Endothelial cell of umbilical vein (primary cell): ENCODE measurements around the gene IL18. TPM values are rescaled to one million over a fixed set of nuclear protein-coding genes. Genes with fewer than 3 reads are reported as not detected.

ENCODE experiments used
- BruUV-seq: library from RNA; stranded (reverse); fragments of 400-500 nt; replicated peaks from 2 replicates; lab custom pipeline; 2021; lab: Mats Ljungman, UMichigan
- CTCF ChIA-PET: fragments of 300-600, 350-600 bp; sonication (Branson Sonifier 250); formaldehyde crosslinking; loops from one replicate; lab custom pipeline; 2021; ENCODE audit warnings: antibody characterized with exemption, inconsistent platforms; lab: Charles Lee
- POLR2A ChIA-PET: fragments of 300-600, 350-600 bp; sonication (Branson Sonifier 250); formaldehyde crosslinking; loops from one replicate; lab custom pipeline; 2021; ENCODE audit warnings: antibody characterized with exemption, inconsistent platforms; lab: Charles Lee
- DNase-seq: peaks from one replicate; pipeline ENCODE4 v3.0.0-alpha.2; 2011; ENCODE audit warnings: low read depth, low spot score
- FAIRE-seq: peaks from 2 replicates; lab custom pipeline; 2011; peaks lifted over from hg19 to GRCh38; lab: Jason Lieb, UNC
- H2AFZ ChIP-seq: 2 replicates; pipeline ENCODE4 v1.6.0; 2012; ENCODE audit warnings: low read depth, low read length, control low read depth, inconsistent platforms
- H3K27ac ChIP-seq: 2 replicates; pipeline ENCODE4 v1.5.1; 2011; ENCODE audit warnings: low read depth, mild to moderate bottlenecking, control low read depth, low read length, moderate library complexity; ENCODE audit not compliant: insufficient read depth
- H3K27me3 ChIP-seq, 2 experiments: 2 replicates each; pipeline versions ENCODE4 v1.6.0 to v1.6.1; 2011; ENCODE audit warnings: low read length in 2 of 2, mixed read lengths in 1 of 2; ENCODE audit not compliant: control insufficient read depth in 2 of 2, insufficient read depth in 2 of 2
- H3K36me3 ChIP-seq, 2 experiments: 2 replicates in 1 of 2; 3 replicates in 1 of 2; pipeline ENCODE4 v1.5.1; 2011; ENCODE audit warnings: low read length in 2 of 2, mild to moderate bottlenecking in 1 of 2, moderate library complexity in 1 of 2; ENCODE audit not compliant: control insufficient read depth in 2 of 2, insufficient read depth in 2 of 2; ENCODE audit errors: extremely low read depth in 1 of 2
- H3K4me1 ChIP-seq: 3 replicates; pipeline ENCODE4 v1.5.1; 2011; ENCODE audit warnings: mild to moderate bottlenecking, low read length; ENCODE audit not compliant: control insufficient read depth, insufficient read depth; ENCODE audit errors: extremely low read depth
- H3K4me2 ChIP-seq: 2 replicates; pipeline ENCODE4 v1.6.1; 2011; ENCODE audit warnings: low read length, control low read depth, mixed read lengths; ENCODE audit not compliant: insufficient read depth
- H3K4me3 ChIP-seq, 3 experiments: fragments of 200-600 bp in 1 of 3; sonication (generic), shearing (Covaris generic) in 1 of 3; replicated peaks in 1 of 3; 2 replicates each; pipeline ENCODE4 v1.5.1; 2011 to 2016; ENCODE audit warnings: control low read depth in 3 of 3, low read length in 3 of 3, mild to moderate bottlenecking in 2 of 3, inconsistent platforms in 1 of 3, low read depth in 1 of 3, moderate library complexity in 1 of 3; ENCODE audit not compliant: insufficient read depth in 1 of 3
- H3K79me2 ChIP-seq: 2 replicates; pipeline ENCODE4 v1.6.0; 2012; ENCODE audit warnings: low read length, inconsistent platforms; ENCODE audit not compliant: control insufficient read depth, insufficient read depth
- H3K9ac ChIP-seq: replicated peaks from 2 replicates; pipeline ENCODE3; 2011; ENCODE audit warnings: low read length, control low read depth; ENCODE audit not compliant: insufficient read depth; ENCODE audit errors: extremely low read depth
- H3K9me1 ChIP-seq: replicated peaks from 3 replicates; pipeline ENCODE4 v1.6.0; 2011; ENCODE audit warnings: mild to moderate bottlenecking, low read length; ENCODE audit not compliant: control insufficient read depth, insufficient read depth; ENCODE audit errors: extremely low read depth
- H3K9me3 ChIP-seq: replicated peaks from 2 replicates; pipeline ENCODE4 v1.5.1; 2012; ENCODE audit warnings: low read length, inconsistent platforms; ENCODE audit not compliant: control insufficient read depth, insufficient read depth
- H4K20me1 ChIP-seq: replicated peaks from 2 replicates; pipeline ENCODE3; 2011; ENCODE audit warnings: mild to moderate bottlenecking, low read length; ENCODE audit not compliant: control insufficient read depth, insufficient read depth; ENCODE audit errors: extremely low read depth
- EZH2 ChIP-seq: IDR thresholded peaks from 2 replicates; pipeline ENCODE4 v1.6.1; 2012; ENCODE audit warnings: borderline replicate concordance, low read depth, mild to moderate bottlenecking, moderate library complexity, low read length, inconsistent platforms; ENCODE audit not compliant: severe bottlenecking
- FOS ChIP-seq: IDR thresholded peaks from 2 replicates; pipeline ENCODE4 v1.6.1; 2011; ENCODE audit warnings: mild to moderate bottlenecking, low read length, moderate library complexity, borderline replicate concordance; ENCODE audit not compliant: insufficient read depth
- GATA2 ChIP-seq: IDR thresholded peaks from 2 replicates; pipeline ENCODE4 v1.7.0; 2011; ENCODE audit warnings: low read depth, mild to moderate bottlenecking, moderate library complexity, mixed read lengths, low read length; ENCODE audit not compliant: insufficient read length, insufficient read depth
- JUN ChIP-seq: IDR thresholded peaks from 2 replicates; pipeline ENCODE4 v1.6.1; 2011; ENCODE audit warnings: borderline replicate concordance, low read depth; ENCODE audit not compliant: insufficient read length, insufficient read depth
- MYC ChIP-seq: IDR thresholded peaks from one replicate; pipeline ENCODE4 v1.6.1; 2011; ENCODE audit warnings: mild to moderate bottlenecking, low read depth, low read length
- POLR2A ChIP-seq: IDR thresholded peaks from 2 replicates; pipeline ENCODE4 v1.6.1; 2012; ENCODE audit warnings: low read depth, mild to moderate bottlenecking, control low read depth, low read length
- POLR2AphosphoS5 ChIP-seq: IDR thresholded peaks from 2 replicates; pipeline ENCODE4 v1.6.1; 2012; ENCODE audit warnings: low read depth, mild to moderate bottlenecking, control low read depth, low read length, moderate library complexity; ENCODE audit not compliant: insufficient read depth
- dilution Hi-C: fragments of 300-500 bp; cut with MboI; formaldehyde crosslinking; loops from one replicate; pipeline ENCODE4 v1.15.0; 2019; ENCODE audit warnings: low sequenced_read_pairs; ENCODE audit not compliant: extremely low pct_ligation_motif_present
- intact Hi-C: fragments of 100-400 bp; cut with micrococcal nuclease; formaldehyde crosslinking; loops from one replicate; pipeline ENCODE4 v1.10.0; 2022
- polyA plus RNA-seq, 4 experiments: library from polyadenylated mRNA; depleted of rRNA in 3 of 4; stranded (reverse) in 3 of 4; unstranded in 1 of 4; fragments of >200 nt; gene quantifications; 2 replicates each; pipeline versions ENCODE4 v1.2.1 to v1.2.3, GENCODE V29; 2011 to 2012; ENCODE audit warnings: missing spikeins in 1 of 4
- total RNA-seq: library from RNA; stranded (reverse); gene quantifications from 2 replicates; pipeline ENCODE4 v1.2.3, GENCODE V29; 2021
- TF ChIP-seq, protein P1 (sequence below): IDR thresholded peaks from 2 replicates; pipeline ENCODE4 v1.6.1; 2011; ENCODE audit not compliant: insufficient read depth, insufficient read length
- TF ChIP-seq, protein P2 (sequence below), 2 donors: IDR thresholded peaks; 1 replicate in 1 of 2; 2 replicates in 1 of 2; pipeline ENCODE4 v1.5.1; 2011; ENCODE audit warnings: low read length in 2 of 2, mild to moderate bottlenecking in 2 of 2, moderate library complexity in 2 of 2, control low read depth in 1 of 2, inconsistent platforms in 1 of 2, low read depth in 1 of 2; ENCODE audit not compliant: insufficient read depth in 1 of 2; ENCODE audit errors: extremely low read depth in 1 of 2

The IL18 gene
- total and polyA plus RNA-seq, 2 donors (not counting 3 experiments of a cell fraction or from before 2014, with no cell fraction given) = 0.73 to 1.5 TPM

DNA sequence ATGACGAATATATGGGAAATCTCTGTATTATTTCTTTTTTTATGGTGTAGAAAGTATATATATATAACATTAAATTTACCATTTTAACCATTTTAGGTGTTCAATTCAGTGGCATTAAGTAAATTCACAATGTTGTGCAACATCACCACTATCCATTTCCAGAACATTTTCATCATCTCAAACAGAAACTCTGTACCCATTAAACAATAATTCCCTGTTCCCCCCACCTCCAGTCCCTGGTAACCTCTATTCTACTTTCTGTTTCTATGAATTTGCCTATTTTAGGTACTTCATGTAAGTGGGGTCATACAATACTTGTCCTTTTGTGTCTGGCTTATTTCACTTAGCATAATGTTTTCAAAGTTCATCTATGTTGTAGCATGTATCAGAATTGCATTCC is 47.0 kb upstream of the IL18 start:
- ChIA-PET POLR2A (no interaction called here), CTCF (no interaction called here)
- no peak for DNase-seq
- no peak overlapping the region for H3K4me2 ChIP-seq
- no peaks in the 10 kb centered on the region for H3K79me2 ChIP-seq
- BruUV-seq = no TSS peak
- no peak overlapping the region for H2AFZ ChIP-seq
- no peaks in the 10 kb centered on the region for H4K20me1 ChIP-seq
- TF ChIP-seq, protein P1, sequence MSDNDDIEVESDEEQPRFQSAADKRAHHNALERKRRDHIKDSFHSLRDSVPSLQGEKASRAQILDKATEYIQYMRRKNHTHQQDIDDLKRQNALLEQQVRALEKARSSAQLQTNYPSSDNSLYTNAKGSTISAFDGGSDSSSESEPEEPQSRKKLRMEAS = no peak
- TF ChIP-seq FOS (no peak), GATA2 (no peak), POLR2AphosphoS5 (no peak), EZH2 (no peak), MYC (no peak), JUN (no peak)
- H3K36me3 ChIP-seq = no peaks in the 10 kb centered on the region
- dilution Hi-C loops (no loop called here), intact Hi-C loops (no loop called here)
- H3K9me1 ChIP-seq = no peaks in the 10 kb centered on the region
- no peaks in the 10 kb centered on the region for H3K27me3 ChIP-seq
- H3K4me3 ChIP-seq = no peak overlapping the region
- FAIRE-seq = no peak
- no peak overlapping the region for H3K27ac ChIP-seq
- no peaks in the 10 kb centered on the region for H3K9me3 ChIP-seq
- no peak overlapping the region for H3K9ac ChIP-seq
- no peaks in the 10 kb centered on the region for H3K4me1 ChIP-seq

DNA sequence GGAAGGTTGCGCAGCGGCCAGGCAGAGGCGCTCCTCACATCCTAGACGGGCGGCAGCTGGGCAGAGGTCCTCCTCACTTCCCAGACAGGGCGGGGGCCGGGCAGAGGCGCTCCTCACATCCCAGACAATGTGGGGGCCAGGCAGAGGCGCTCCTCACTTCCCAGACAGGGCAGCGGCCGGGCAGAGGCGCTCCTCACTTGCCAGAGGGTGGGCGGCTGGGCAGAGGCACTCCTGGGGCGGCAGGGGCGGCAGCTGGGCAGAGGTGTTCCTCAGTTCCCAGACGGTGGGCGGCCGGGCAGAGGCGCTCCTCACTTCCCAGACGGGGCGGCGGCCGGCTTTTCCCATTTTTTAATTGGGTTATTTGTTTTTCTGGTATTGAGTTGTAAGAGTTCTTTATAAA is 42.2 kb upstream of the IL18 start:
- Histone ChIP-seq H4K20me1 (no peaks in the 10 kb centered on the region), H3K27me3 (no peaks in the 10 kb centered on the region), H3K4me3 (no peak overlapping the region), H3K4me2 (no peak overlapping the region), H3K36me3 (no peaks in the 10 kb centered on the region), H2AFZ (no peak overlapping the region), H3K79me2 (no peaks in the 10 kb centered on the region), H3K27ac (no peak overlapping the region), H3K4me1 (no peaks in the 10 kb centered on the region), H3K9me1 (no peaks in the 10 kb centered on the region), H3K9me3 (no peaks in the 10 kb centered on the region), H3K9ac (no peak overlapping the region)
- no TSS peak for BruUV-seq
- ChIA-PET CTCF (interaction anchor here (0.7 to 1.4 kb wide), 2 partner anchors 13 to 74 kb away, joined by 3 to 5 read pairs; no protein-coding TSS in a partner anchor), POLR2A (no interaction called here)
- no peak for DNase-seq
- TF ChIP-seq GATA2 (no peak), POLR2AphosphoS5 (no peak), EZH2 (no peak), POLR2A (no peak), JUN (no peak), MYC (no peak), FOS (no peak)
- TF ChIP-seq, protein P2, sequence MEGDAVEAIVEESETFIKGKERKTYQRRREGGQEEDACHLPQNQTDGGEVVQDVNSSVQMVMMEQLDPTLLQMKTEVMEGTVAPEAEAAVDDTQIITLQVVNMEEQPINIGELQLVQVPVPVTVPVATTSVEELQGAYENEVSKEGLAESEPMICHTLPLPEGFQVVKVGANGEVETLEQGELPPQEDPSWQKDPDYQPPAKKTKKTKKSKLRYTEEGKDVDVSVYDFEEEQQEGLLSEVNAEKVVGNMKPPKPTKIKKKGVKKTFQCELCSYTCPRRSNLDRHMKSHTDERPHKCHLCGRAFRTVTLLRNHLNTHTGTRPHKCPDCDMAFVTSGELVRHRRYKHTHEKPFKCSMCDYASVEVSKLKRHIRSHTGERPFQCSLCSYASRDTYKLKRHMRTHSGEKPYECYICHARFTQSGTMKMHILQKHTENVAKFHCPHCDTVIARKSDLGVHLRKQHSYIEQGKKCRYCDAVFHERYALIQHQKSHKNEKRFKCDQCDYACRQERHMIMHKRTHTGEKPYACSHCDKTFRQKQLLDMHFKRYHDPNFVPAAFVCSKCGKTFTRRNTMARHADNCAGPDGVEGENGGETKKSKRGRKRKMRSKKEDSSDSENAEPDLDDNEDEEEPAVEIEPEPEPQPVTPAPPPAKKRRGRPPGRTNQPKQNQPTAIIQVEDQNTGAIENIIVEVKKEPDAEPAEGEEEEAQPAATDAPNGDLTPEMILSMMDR (IDR thresholded peaks at IDR 0.05; ENCODE audit: extremely low read depth in 1 of 2, insufficient read depth in 1 of 2, low read depth in 1 of 2, low read length in 2 of 2) = no peak
- TF ChIP-seq, protein P1 = no peak
- dilution Hi-C loops (no loop called here), intact Hi-C loops (no loop called here)
- FAIRE-seq = no peak
